AG08395 (cell line): Measurements from ENCODE around the gene CCHCR1.
"Not testable (repeated sequence)": the region's sequence is repeated elsewhere in the genome, so short reads cannot be mapped to it uniquely, and the experiment has no call there.

Experiments
- DNase-seq: peaks from one replicate; pipeline ENCODE4 v3.0.0; 2012; ENCODE audit warnings: mixed read lengths, low spot score

Gene CCHCR1, protein sequence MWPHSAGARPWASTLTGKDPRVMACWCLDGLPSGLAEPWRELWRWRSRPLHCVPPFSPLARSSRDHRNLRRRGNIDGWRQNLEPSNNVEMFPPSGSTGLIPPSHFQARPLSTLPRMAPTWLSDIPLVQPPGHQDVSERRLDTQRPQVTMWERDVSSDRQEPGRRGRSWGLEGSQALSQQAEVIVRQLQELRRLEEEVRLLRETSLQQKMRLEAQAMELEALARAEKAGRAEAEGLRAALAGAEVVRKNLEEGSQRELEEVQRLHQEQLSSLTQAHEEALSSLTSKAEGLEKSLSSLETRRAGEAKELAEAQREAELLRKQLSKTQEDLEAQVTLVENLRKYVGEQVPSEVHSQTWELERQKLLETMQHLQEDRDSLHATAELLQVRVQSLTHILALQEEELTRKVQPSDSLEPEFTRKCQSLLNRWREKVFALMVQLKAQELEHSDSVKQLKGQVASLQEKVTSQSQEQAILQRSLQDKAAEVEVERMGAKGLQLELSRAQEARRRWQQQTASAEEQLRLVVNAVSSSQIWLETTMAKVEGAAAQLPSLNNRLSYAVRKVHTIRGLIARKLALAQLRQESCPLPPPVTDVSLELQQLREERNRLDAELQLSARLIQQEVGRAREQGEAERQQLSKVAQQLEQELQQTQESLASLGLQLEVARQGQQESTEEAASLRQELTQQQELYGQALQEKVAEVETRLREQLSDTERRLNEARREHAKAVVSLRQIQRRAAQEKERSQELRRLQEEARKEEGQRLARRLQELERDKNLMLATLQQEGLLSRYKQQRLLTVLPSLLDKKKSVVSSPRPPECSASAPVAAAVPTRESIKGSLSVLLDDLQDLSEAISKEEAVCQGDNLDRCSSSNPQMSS

DNA sequence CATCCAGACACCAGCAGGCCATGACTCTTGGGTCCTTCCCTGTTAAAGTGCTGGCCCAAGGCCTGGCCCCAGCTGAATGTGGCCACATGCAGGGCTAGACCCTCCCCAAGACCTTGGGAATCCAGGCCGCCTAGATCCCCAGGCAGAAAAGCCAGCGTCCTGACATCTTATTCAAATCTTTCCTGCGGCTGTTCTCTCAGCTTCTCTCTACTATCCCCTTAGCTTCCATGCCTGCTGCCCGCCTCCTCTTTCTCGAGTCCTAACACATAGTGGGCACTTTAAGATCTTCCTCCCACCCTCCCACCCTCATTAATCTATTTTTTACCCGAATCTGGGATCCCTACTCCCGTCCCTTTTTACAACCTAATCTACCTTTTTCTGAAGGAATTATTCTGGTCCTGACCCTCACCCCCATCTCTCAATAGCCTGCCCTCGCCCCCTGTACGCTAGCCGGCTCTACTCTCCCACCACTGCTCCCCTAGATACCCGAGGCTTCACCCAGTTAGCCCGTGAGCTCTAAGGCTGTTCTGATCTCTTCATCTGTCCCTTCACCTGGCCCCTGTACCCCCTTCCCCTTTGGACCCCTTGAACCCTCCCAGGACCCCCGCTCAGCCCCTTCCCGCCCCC, at the start of gene CCHCR1:
TSS of gene CCHCR1 (minus strand) at position 290 of the 627 bp plus-strand sequence. CDS start at position 88, 202 bp downstream.
- no peak for DNase-seq

DNA sequence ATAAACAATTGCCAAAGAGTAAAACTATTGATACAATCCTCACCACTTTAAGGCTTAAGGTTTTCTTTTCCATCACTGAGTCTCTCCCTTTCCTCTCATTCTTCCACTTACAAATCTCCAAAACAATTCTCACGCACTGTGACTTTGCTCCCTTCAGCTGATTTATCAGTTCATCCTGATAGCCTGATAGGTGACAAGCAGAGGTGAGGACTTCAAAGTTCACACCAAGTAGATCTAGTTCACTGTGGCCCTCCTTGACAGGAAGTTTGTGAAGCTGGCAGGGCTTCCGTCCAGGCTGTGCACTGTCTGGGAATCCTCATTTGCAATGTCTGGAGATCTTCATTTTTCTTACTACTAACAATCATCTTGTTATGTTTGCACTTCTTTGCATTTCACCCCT, 48.0 kb upstream of the CCHCR1 start:
- DNase-seq: no peak

DNA sequence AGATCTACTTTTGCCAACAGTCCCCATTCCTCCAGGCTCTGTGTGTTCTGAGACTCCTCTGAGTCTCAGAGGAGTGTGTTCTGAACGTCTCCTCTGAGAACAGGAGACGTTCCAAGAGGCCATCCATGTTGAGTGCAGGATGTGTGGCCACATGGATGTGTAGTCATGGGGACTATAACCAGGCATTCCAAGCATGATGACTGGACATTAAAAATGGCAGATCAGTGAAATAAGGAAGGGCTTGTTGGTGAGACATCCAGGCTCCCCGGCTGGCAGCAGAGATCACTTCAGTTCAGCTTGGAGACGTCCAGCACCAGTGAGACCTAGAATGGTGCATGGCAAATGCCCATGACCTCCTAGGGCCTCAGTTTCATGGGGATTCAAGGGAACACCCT, 47.1 kb upstream of the CCHCR1 start:
- peak; percentile 26 for DNase-seq

DNA sequence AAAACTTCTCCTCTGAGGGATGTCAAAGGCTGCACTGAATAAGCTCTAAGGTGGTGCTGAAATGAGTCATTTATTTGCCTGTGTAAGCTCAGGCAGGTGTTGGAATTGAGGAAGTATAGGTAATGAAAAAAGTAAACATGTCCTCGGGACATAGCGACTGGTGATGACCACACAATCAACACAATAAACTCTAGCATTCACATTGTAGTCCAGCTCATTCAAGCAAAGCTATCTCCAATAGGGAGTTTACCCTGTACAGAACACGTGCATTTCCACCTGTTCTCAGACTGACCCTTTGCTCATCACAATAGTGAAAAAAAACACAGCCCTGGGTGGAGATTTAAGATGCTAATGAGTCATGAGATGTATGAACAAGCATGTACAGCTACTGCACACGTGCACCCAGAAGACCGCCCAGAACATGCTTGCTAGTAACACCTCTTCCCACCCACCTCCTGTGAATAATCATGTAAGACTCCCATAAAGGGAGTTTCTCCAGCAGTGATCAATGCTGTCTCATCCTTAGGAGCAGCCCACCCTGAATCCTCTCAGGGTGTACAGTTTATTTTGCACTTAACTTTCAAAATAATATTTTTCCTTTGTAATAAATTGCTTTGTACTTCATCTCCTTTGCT, 45.9 kb upstream of the CCHCR1 start:
- DNase-seq: no peak

DNA sequence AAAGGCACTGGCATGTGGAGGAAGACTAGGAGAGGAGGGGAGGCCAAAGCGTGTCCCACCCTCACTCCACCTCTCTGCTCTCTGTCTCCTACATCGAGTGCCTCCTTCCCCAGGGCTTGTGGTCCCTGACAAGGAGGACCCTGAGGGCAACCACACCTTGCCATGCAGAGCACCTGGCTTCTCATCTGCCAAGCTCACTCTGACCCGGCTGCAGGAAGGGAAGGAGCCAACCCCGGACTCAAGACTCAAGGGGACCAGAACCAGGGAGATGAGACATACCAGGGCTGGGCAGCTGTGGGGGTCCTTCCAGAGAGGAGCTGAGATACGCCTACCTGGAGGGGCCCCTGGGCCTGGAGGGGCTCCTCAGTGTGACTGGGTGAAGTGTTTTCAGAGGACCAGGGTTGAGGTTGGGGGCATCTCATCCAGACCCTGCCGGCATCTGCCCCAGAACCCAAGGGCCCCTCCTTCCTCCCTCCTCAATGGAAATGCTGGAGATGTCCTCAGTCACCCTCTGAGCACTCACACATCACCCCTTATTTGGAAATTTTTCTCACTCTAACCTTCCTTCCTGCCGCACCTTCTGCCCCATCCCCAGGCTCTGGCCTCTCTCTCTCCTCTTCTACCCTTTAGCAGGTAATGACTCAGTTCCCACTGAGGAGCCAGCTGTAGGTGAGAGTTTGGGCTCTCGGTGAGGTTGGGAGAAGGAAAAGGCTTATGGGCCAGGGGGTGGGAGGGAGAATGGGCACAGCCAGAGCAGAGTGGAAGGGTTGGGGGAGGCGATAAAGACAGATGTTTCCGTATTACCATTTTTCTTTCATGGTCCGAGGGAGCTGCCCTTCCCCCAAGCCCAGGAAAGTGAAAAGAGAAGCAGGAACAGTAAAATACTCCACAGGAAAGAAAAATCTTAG, 44.9 kb upstream of the CCHCR1 start:
- DNase-seq: no peak

DNA sequence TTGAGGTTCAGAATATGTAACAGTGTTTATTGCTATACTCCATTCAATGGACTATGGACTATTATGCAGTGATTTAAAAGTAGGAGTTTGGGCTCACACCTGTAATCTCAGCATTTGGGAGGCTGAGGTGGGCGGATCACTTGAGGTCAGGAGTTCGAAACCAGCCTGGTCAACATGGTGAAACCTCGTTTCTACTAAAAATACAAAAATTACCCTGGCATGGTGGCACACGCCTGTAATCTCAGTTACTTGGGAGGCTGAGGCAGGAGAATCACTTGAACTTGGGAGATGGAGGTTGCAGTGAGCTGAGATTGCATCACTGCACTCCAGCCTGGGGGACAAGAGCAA, 41.5 kb upstream of the CCHCR1 start:
- DNase-seq: not testable (repeated sequence)

DNA sequence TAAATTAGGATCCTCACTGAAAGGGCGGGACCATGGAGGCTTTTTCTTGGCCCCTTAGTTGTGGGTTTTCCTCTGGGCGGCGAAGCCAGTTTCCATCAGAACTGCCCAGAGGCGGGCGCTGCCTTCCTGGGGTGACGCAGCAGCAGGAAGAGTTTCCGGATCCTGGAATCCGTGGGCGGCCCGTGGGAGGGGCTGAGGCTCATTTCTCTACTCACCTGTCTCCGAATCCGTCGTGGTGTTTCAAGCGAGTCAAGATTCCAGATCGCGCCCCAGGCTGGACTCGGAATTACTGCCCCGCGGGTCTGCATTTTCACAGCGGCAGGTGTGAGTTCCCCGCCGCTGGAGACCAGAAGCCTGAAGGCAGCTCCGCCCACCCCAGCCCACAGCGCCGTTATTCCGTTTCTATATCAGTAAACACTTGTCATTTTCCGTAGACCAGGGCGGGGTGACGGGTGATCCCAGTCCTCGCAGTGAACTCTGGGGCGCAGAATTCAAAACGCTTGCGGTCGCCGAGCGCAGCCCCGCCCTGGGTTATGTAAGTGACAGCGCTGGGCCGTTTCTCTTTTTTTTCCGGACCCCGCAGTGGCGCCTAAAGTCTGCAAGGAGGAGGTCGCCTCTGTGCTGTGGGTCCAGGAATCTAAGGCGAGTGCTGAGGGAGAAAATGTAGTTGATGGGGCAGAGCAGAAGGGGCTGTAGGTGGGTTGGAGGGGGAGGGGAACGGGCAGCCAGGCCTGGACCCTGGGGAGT, 40.1 kb upstream of the CCHCR1 start:
- DNase-seq: peak; percentile 67

DNA sequence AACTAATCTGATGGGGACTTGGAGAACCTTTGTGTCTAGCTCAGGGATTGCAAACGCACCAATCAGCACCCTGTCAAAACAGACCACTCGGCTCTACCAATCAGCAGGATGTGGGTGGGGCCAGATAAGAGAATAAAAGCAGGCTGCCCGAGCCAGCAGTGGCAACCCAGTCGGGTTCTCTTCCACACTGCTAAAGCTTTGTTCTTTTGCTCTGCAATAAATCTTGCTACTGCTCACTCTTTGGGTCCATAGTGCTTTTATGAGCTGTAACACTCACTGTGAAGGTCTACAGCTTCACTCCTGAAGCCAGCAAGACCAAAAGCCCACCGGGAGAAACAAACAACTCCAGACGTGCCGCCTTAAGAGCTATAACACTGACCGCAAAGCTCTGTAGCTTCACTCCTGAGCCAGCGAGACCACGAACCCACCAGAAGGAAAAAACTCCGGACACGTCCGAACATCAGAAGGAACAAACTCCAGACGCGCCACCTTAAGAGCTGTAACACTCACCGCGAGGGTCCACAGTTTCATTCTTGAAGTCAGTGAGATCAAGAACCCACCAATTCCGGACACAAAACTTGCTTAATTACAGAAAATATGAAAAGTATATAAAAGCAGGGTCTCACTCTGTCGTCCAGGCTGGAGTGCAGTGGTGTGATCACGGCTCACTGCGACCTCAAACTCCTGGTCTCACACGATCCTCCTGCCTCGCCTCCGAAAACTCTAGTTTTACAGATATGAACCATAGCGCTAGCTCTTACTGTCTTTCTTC, 38.8 kb upstream of the CCHCR1 start:
- not testable (repeated sequence) for DNase-seq

DNA sequence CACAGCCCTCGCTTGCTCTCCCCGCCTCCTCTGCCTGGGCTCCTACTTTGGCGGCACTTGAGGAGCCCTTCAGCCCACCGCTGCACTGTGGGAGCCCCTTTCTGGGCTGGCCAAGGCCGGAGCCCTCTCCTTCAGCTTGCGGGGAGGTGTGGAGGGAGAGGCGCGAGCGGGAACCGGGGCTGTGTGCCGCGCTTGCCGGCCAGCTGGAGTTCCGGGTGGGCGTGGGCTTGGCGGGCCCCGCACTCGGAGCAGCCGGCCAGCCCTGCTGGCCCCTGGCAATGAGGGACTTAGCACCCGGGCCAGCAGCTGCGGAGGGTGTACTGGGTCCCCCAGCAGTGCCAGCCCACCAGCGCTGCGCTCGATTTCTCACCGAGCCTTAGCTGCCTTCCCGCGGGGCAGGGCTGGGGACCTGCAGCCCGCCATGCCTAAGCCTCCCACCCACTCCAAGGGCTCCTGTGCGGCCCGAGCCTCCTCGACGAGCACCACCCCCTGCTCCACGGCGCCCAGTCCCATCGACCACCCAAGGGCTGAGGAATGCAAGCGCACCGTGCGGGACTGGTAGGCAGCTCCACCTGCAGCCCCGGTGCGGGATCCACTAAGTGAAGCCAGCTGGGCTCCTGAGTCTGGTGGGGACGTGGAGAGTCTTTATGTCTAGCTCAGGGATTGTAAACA, 37.8 kb upstream of the CCHCR1 start:
- DNase-seq: not testable (repeated sequence)

DNA sequence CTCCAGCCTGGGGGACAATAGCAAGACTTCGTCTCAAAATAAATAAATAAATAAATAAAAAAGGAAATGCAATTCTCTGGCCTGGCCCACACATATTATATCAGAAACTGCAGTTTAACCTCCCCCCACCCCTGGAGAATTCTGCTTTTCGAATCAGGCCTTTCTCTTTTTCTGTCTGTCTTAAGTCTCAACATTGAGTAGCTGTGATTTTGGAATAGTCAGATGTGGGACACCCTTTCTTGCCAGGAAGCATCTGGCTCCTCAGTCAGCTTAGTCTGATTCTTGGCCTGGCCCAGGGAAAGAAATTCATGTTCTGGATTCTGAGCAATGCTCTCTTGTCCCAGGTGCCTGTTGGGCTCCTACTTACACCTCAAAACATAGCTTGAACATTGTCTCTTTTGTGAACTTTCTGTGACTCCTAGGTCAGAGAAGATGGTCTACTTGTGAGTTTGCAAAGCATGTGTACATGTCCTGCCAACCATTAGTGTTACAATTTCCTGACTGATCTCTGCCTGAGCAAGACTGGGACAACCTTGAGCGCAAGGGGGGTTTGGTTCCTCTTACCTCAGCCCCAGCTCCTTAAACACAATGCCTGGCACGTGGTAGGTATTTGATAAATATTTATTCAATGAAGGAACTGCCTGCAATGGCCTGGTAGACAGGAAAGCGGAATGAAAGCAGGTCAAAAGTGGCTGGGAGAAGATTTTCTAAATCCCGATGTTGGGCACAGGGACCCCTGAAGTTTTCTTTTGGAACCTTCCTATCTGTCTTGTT, 36.6 kb upstream of the CCHCR1 start:
- DNase-seq: no peak

DNA sequence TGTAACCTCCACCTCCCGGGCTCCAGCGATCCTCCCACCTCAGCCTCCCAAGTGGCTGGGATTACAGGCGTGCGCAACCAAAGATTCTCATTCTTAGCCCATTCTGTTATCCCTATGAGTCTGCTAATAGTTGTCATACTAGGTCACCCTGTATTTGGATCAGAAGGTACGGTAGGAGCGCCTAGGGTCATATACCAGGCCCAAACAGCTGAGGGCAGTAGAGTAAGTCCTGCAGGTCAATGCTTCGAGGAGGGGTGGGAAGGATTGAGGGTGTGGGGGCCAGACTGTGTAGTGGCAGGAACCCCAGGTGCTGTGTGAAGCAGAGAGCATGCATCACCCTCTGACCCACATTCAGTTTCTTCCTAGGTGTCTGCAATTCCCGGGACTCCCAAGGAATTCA, 35.6 kb upstream of the CCHCR1 start:
- DNase-seq: no peak

DNA sequence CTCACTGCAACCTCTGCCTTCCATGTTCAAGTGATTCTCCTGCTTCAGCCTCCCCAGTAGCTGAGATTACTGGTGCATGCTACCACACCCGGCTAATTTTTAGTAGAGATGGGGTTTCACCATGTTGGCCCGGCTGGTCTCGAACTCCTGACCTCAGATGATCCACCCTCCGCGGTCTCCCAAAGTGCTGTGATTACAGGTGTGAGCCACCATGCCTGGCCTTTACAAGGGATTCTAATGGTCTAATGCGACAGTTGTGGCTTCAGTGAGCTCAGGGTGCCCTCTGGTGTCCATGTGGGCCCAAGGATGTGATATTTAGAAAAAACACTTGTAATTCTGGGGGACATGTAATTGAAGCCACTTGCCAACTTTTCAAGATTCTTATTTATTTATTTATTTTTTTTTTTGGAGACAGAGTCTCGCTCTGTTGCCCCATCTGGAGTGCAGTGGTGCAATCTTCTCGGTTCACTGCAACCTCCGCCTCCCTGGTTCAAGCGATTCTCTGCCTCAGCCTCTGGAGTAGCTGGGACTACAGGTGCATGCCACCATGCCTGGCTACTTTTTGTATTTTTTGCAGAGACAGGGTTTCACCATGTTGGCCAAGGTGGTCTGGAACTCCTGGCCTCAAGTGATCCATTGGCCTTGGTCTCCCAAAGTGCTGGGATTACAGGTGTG, 35.0 kb upstream of the CCHCR1 start:
- peak; percentile 72 for DNase-seq

DNA sequence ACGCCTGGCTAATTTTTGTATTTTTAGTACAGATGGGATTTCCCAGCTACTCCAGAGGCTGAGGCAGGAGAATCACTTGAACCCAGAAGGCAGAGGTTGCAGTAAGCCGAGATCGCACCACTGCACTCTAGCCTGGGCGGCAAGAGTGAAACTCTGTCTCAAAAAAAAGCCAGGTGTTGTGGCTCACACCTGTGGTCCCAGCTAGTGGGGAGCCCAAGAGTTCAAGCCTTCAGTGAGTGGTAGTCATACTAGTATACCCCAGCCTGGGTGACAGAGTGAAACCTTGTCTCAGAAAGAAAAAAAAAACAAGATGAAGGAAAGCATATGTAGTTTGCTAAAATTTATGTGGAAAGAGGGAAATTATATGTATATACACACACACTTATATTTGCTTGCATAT, 32.9 kb upstream of the CCHCR1 start:
- DNase-seq: no peak

DNA sequence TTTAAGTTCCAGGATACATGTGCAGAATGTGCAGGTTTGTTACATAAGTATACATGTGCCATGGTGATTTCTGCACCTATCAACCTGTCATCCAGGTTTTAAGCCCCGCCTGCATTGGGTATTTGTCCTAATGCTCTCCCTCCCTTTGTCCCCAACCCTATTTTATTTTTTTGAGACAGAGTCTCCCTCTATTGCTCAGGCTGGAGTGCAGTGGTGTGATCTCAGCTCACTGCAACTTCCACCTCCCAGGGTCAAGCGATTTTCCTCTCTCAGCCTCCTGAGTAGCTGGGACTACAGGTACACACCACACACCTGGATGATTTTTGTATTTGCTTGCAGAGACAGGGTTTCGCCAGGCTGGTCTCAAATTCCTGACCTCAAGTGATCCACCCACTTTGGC, 31.6 kb upstream of the CCHCR1 start:
- not testable (repeated sequence) for DNase-seq

DNA sequence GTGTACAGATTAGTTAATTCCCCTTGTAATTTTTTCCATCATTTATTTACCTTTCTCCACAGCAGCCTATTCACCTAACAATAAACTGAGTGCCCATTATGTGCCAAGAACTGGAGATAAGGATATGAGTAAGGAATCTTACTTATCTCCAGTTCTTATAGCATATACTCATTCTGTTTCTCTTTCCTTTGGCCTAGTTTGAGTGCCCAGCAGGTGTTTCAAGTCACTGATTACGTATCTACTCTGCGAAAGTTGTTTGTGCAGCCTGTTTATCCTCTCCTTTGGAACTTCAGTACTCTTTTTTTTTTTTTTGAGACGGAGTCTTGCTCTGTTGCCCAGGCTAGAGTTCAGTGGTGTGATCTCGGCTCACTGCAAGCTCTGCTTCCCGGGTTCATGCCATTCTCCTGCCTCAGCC, 30.2 kb upstream of the CCHCR1 start:
- DNase-seq: no peak

DNA sequence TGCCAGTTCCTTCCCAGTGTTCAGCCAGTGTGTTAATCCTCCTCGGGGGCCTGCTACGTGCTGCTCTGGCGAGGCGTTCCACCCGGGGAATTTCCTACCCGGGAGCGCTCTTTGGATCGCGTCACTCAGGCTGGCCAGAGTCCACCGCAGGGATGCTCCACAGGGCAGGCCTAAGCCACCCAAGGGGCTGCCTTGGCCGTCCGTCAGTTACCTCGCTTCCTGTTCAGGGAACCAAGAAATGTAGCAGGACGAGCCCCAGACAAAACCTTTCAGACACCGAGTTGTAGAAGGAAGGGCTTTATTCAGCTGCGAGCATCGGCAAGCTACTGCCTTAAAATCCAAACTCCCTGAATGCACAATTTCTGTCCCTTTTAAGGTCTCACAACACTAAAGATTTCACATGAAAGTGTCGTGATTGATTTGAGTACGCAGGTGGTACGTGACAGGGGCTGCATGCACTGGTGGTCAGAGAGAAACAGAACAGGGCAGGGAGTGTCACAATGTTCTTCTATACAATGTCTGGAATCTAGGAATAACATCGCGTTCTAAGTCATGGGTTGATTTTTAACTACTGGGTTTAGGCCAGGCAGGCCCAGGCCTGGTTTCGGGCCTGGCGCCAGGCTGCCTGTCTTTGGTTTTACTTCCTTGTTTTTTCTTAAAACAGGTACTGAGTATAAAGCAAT, 28.6 kb upstream of the CCHCR1 start:
- no peak for DNase-seq

DNA sequence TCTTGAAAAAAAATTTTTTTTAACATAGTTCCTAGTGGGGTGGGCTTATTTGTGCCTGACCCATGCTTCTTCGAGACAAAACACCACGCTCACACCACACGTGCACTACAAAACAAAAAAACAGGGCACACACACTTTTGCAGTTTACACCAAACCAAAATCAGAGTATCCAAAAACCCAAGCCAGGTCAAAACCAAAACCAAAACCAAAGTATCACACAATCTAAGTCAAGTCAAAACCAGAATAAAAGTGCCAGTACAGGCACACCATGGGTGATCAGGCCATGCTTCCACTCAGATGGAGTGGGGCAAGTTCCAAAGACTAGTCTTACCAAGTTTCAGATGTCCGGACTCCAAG, 28.1 kb upstream of the CCHCR1 start:
- not testable (repeated sequence) for DNase-seq
